Measurements from ENCODE around the gene ABHD1. TPM values are rescaled to one million over a fixed set of nuclear protein-coding genes. Genes with fewer than 3 reads are reported as not detected.

ABHD1 gene
- total RNA-seq, 4 donors from 2014 or later = 0.75 to 1.5 TPM; not detected in 2

GRCh38 chr2:27125104-27125503 is 1.5 kb downstream of the ABHD1 start:
- TF ChIP-seq CTCF (IDR thresholded peaks at IDR 0.05; ENCODE audit: low read depth) = no peak

GRCh38 chr2:27126252-27126710 is 2.7 kb downstream of the ABHD1 start:
- no peak for TF ChIP-seq CTCF (IDR thresholded peaks at IDR 0.05; ENCODE audit: low read depth)

GRCh38 chr2:27127883-27128667 is 4.5 kb downstream of the ABHD1 start:
- TF ChIP-seq CTCF (IDR thresholded peaks at IDR 0.05; ENCODE audit: low read depth) = no peak

- TF ChIP-seq CTCF (IDR thresholded peaks at IDR 0.05; ENCODE audit: low read depth) = no peak
Observed at GRCh38 chr2:27128668-27129571, 5.3 kb downstream of the ABHD1 start.

- TF ChIP-seq CTCF (IDR thresholded peaks at IDR 0.05; ENCODE audit: low read depth) = no peak
Observed at GRCh38 chr2:27130396-27130795, 6.8 kb downstream of the ABHD1 start.

GRCh38 chr2:27131429-27131828 is 7.8 kb downstream of the ABHD1 start:
- no peak for TF ChIP-seq CTCF (IDR thresholded peaks at IDR 0.05; ENCODE audit: low read depth)
